B cell (primary cell): ENCODE data around the gene UBR1. TPM values are rescaled to one million over a fixed set of nuclear protein-coding genes. Genes with fewer than 3 reads are reported as not detected.
A peak's percentile ranks its signal among the peaks of the same experiment; 100 is the strongest.

Experiments used
- ATAC-seq: fragments of 200-7000 bp; cut with Tn5 transposase; one replicate; pipeline ENCODE4 v1.10.0; 2021; ENCODE audit warnings: low read depth, mild to moderate bottlenecking, moderate number of reproducible peaks, moderate library complexity
- CTCF ChIA-PET: fragments of 350-600 bp; sonication (Branson Sonifier 250); formaldehyde crosslinking; loops from one replicate; lab custom pipeline; 2021; ENCODE audit warnings: antibody characterized with exemption, inconsistent platforms; lab: Charles Lee
- POLR2A ChIA-PET: fragments of 350-600 bp; sonication (Branson Sonifier 250); formaldehyde crosslinking; loops from one replicate; lab custom pipeline; 2021; ENCODE audit warnings: antibody characterized with exemption; lab: Charles Lee
- DNase-seq: peaks from one replicate; pipeline ENCODE4 v3.0.0; 2013
- H2AFZ ChIP-seq: 2 replicates; pipeline ENCODE4 v1.6.1; 2012; ENCODE audit warnings: mild to moderate bottlenecking, low read depth, low read length; ENCODE audit not compliant: insufficient read depth, poor library complexity, severe bottlenecking
- H3K27ac ChIP-seq, 2 donors: 1 replicate in 1 of 2; 2 replicates in 1 of 2; pipeline ENCODE4 v1.5.1; 2012 to 2013; ENCODE audit warnings: low read length in 2 of 2, mild to moderate bottlenecking in 2 of 2, moderate library complexity in 1 of 2
- H3K27me3 ChIP-seq, 4 experiments: fragments of 200-600 bp in 1 of 4; sonication (generic) in 1 of 4; replicated peaks in 1 of 4; 1 replicate in 2 of 4; 2 replicates in 2 of 4; pipeline versions ENCODE4 v1.6.1 to v1.7.0; 2013 to 2016; ENCODE audit warnings: low read length in 3 of 4, mild to moderate bottlenecking in 2 of 4, mixed read lengths in 1 of 4, moderate library complexity in 1 of 4; ENCODE audit not compliant: insufficient read depth in 4 of 4, control insufficient read depth in 3 of 4; ENCODE audit errors: control extremely low read depth in 1 of 4
- H3K36me3 ChIP-seq, 2 experiments: replicated peaks in 1 of 2; 1 replicate in 1 of 2; 2 replicates in 1 of 2; pipeline versions ENCODE4 v1.6.1 to v1.7.1; 2013; ENCODE audit warnings: low read length in 1 of 2; ENCODE audit not compliant: insufficient read depth in 2 of 2, control insufficient read depth in 1 of 2; ENCODE audit errors: control extremely low read depth in 1 of 2, extremely low read depth in 1 of 2
- H3K4me1 ChIP-seq, 2 donors: fragments of 200-600 bp in 1 of 2; sonication (generic) in 1 of 2; 1 replicate in 1 of 2; 2 replicates in 1 of 2; pipeline versions ENCODE4 v1.5.1 to v1.6.1; 2013 to 2017; ENCODE audit warnings: low read length in 2 of 2; ENCODE audit not compliant: control insufficient read depth in 2 of 2, insufficient read depth in 2 of 2
- H3K4me2 ChIP-seq: replicated peaks from 2 replicates; pipeline ENCODE3; 2012; ENCODE audit warnings: mild to moderate bottlenecking, low read depth, low read length; ENCODE audit not compliant: poor library complexity, severe bottlenecking
- H3K4me3 ChIP-seq, 5 experiments: fragments of 200-600 bp in 1 of 5; sonication (generic) in 1 of 5; 1 replicate in 3 of 5; 2 replicates in 2 of 5; pipeline versions ENCODE4 v1.5.1 to v1.7.0; 2011 to 2016; ENCODE audit warnings: low read length in 4 of 5, mild to moderate bottlenecking in 4 of 5, low read depth in 2 of 5, control low read depth in 1 of 5, moderate library complexity in 1 of 5; ENCODE audit not compliant: insufficient read depth in 1 of 5; ENCODE audit errors: control extremely low read depth in 1 of 5, extremely low read depth in 1 of 5
- H3K79me2 ChIP-seq: fragments of 200-600 bp; sonication (generic); one replicate; pipeline ENCODE4 v1.6.0; 2016; ENCODE audit warnings: low read length; ENCODE audit not compliant: control insufficient read depth, insufficient read depth
- H3K9ac ChIP-seq: fragments of 200-600 bp; sonication (generic); 2 replicates; pipeline ENCODE4 v1.6.1; 2017; ENCODE audit warnings: mild to moderate bottlenecking, low read length, moderate library complexity
- H3K9me3 ChIP-seq, 3 donors: one replicate each; pipeline versions ENCODE4 v1.6.1 to v1.7.1; 2013; ENCODE audit warnings: low read length in 2 of 3; ENCODE audit not compliant: control insufficient read depth in 2 of 3, insufficient read depth in 1 of 3; ENCODE audit errors: control extremely low read depth in 1 of 3
- H4K20me1 ChIP-seq: 2 replicates; pipeline ENCODE4 v1.6.0; 2012; ENCODE audit warnings: mild to moderate bottlenecking, low read length; ENCODE audit not compliant: insufficient read depth, control insufficient read depth, poor library complexity, severe bottlenecking
- H3K27ac Mint-ChIP-seq: one replicate; pipeline ENCODE4 v1.8.0; 2021; ENCODE audit warnings: mixed read lengths
- H3K27me3 Mint-ChIP-seq: one replicate; pipeline ENCODE4 v1.8.0; 2021; ENCODE audit warnings: mixed read lengths
- H3K4me1 Mint-ChIP-seq: one replicate; pipeline ENCODE4 v1.8.0; 2021; ENCODE audit warnings: mixed read lengths
- H3K4me3 Mint-ChIP-seq: one replicate; pipeline ENCODE4 v1.8.0; 2021; ENCODE audit warnings: mixed read lengths
- H3K9me3 Mint-ChIP-seq: one replicate; pipeline ENCODE4 v1.8.0; 2022; ENCODE audit warnings: mixed read lengths; ENCODE audit not compliant: insufficient read depth
- EZH2 ChIP-seq: IDR thresholded peaks from 2 replicates; pipeline ENCODE4 v1.6.1; 2012; ENCODE audit warnings: borderline replicate concordance, low read depth, mild to moderate bottlenecking, moderate library complexity, low read length; ENCODE audit not compliant: insufficient read depth, poor library complexity, severe bottlenecking
- WGBS: methylation state at CpG from one replicate; pipeline ENCODE4 v1.1.5; 2013; ENCODE audit warnings: missing lambda C conversion rate; ENCODE audit not compliant: insufficient coverage; 5-methylcytosine and 5-hydroxymethylcytosine counted together
- intact Hi-C: fragments of 100-400 bp; cut with micrococcal nuclease; formaldehyde crosslinking; loops from one replicate; pipeline ENCODE4 v1.10.0; 2022
- polyA plus RNA-seq: library from polyadenylated mRNA; depleted of rRNA; stranded (reverse); fragments of >200 nt; gene quantifications from 2 replicates; pipeline ENCODE4 v1.2.3, GENCODE V29; 2012
- total RNA-seq, 2 donors: library from RNA; stranded (reverse); fragments of 120-200 nt in 1 of 2; gene quantifications; 1 replicate in 1 of 2; 2 replicates in 1 of 2; pipeline versions ENCODE4 v1.2.3 to v1.2.4, GENCODE V29; 2013 to 2022
- TF ChIP-seq, protein P1 (sequence below): fragments of 200-600 bp; IDR thresholded peaks from one replicate; pipeline ENCODE4 v1.8.0; 2022; ENCODE audit warnings: antibody characterized with exemption, mild to moderate bottlenecking

The UBR1 gene
- total and polyA plus RNA-seq, 2 donors (not counting 1 experiment from before 2014, with no cell fraction given) = 9.7 to 66.7 TPM

DNA sequence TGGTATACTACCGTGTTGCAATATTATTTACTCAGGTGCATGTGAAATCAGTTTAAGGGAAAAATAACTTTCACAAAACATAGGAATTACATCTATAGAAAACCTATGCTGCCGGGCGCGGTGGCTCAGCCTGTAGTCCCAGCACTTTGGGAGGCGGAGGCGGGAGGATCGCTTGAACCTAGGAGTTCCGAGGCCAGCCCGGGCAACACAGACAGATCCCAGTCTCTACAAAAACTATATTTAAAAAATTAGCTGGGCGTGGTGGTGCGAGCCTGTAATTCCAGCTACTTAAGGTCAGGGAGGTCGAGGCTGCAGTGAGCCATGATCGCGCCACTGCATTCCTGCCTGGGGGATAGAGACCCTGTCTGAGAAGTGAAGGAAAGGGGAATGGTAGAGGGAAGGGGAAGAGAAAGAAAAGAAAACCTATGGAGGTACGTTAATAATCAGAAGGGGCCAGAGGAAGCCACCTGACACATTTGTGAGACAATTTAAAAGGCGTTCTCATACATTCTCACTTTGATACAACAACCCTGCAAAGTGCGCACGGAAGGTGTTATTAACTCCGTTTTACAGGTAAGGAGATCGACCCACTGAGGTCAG, 27.1 kb upstream of the UBR1 start:
- Histone ChIP-seq H3K27me3 (no peaks in the 10 kb centered on the region), H2AFZ (peak overlapping the region; percentile 77), H3K9me3 (peaks cover 0 to 2% (median 1%) of the 10 kb centered on the region in 3 donors), H3K36me3 (peaks cover 0 to 16% of the 10 kb centered on the region in 2 experiments), H3K4me1 (peaks cover 18 to 21% of the 10 kb centered on the region in 2 donors), H4K20me1 (peaks cover 10% of the 10 kb centered on the region), H3K4me2 (peak overlapping the region; percentile 78), H3K9ac (peak overlapping the region; percentile 85), H3K4me3 (peak overlapping the region; percentile 59 to 91 (median 76)), H3K79me2 (peaks cover 41% of the 10 kb centered on the region), H3K27ac (peak overlapping the region; percentile 47 to 85)
- WGBS = 14% methylated on average over 10 of the region's 20 CpGs
- ChIA-PET POLR2A (interaction anchor here (2.1 to 2.3 kb wide), 2 partner anchors 14 to 27 kb away, joined by 7 to 10 read pairs; partner anchors contain the start of gene UBR1), CTCF (interaction anchor here (1.4 kb wide), 1 partner anchor 10 kb away, joined by 3 read pairs; no protein-coding TSS in a partner anchor)
- no peak for TF ChIP-seq EZH2
- TF ChIP-seq, protein P1, sequence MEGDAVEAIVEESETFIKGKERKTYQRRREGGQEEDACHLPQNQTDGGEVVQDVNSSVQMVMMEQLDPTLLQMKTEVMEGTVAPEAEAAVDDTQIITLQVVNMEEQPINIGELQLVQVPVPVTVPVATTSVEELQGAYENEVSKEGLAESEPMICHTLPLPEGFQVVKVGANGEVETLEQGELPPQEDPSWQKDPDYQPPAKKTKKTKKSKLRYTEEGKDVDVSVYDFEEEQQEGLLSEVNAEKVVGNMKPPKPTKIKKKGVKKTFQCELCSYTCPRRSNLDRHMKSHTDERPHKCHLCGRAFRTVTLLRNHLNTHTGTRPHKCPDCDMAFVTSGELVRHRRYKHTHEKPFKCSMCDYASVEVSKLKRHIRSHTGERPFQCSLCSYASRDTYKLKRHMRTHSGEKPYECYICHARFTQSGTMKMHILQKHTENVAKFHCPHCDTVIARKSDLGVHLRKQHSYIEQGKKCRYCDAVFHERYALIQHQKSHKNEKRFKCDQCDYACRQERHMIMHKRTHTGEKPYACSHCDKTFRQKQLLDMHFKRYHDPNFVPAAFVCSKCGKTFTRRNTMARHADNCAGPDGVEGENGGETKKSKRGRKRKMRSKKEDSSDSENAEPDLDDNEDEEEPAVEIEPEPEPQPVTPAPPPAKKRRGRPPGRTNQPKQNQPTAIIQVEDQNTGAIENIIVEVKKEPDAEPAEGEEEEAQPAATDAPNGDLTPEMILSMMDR = no peak
- intact Hi-C loops = loop anchor here (1.0 to 5.0 kb wide), 5 partner anchors 10 to 52 kb away; partner anchors contain the start of genes CCNDBP1 and UBR1
- Mint-ChIP-seq H3K4me3 (peak overlapping the region; percentile 93), H3K27ac (peak overlapping the region; percentile 94), H3K27me3 (no peaks in the 10 kb centered on the region), H3K9me3 (peaks cover 10% of the 10 kb centered on the region), H3K4me1 (peaks cover 24% of the 10 kb centered on the region)
- DNase-seq (no peak), ATAC-seq (no peak)

DNA sequence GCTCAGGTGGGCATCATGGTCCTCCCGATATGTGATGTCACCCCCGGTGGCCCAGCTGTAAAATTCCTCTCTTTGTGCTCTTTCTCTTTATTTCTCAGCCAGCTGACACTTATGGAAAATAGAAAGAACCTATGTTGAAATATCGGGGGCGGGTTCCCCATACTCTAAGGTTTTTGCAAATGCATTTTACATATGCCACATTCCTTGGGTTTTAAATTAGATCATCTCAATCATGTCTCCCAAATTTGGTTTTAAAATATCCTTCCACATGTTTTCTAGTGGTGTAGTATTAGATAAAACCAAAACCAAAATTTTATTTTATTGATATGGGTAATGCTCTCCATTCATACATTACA, 23.1 kb upstream of the UBR1 start:
- ATAC-seq (no peak), DNase-seq (no peak)
- TF ChIP-seq, protein P1 = no peak
- no peak for TF ChIP-seq EZH2
- no peaks in the 10 kb centered on the region for H3K27me3 Mint-ChIP-seq
- Histone ChIP-seq H3K9ac (no peak overlapping the region), H3K27ac (no peak overlapping the region), H4K20me1 (no peaks in the 10 kb centered on the region), H3K4me3 (no peak overlapping the region), H2AFZ (no peak overlapping the region), H3K27me3 (no peaks in the 10 kb centered on the region), H3K4me2 (no peak overlapping the region), H3K36me3 (no peaks in the 10 kb centered on the region), H3K9me3 (peaks cover 0 to 2% (median 1%) of the 10 kb centered on the region in 3 donors), H3K4me1 (peaks cover 5 to 8% of the 10 kb centered on the region in 2 donors), H3K79me2 (peaks cover 7% of the 10 kb centered on the region)
- ChIA-PET POLR2A (no interaction called here), CTCF (no interaction called here)
- H3K4me1 Mint-ChIP-seq = peaks cover 5% of the 10 kb centered on the region
- intact Hi-C loops = no loop called here
- WGBS = no CpG with 5 or more reads among the region's 4 CpGs
- H3K27ac Mint-ChIP-seq = no peak overlapping the region
- no peak overlapping the region for H3K4me3 Mint-ChIP-seq
- H3K9me3 Mint-ChIP-seq = peaks cover 10% of the 10 kb centered on the region
